A673 (cell line): ENCODE results near the gene CTSH.

Source experiments
- CTCF ChIP-seq: fragments of 300-800, 200-600 bp; sonication (generic); conservative IDR thresholded peaks from 2 replicates; pipeline ENCODE4 v1.5.1; 2017; ENCODE audit warnings: low read depth, mild to moderate bottlenecking, antibody characterized with exemption, low read length, moderate library complexity, mixed read lengths
- EZH2 ChIP-seq: fragments of 200-600 bp; sonication (generic); IDR thresholded peaks from 2 replicates; pipeline ENCODE4 v1.6.1; 2017; ENCODE audit warnings: borderline replicate concordance, low read depth, mild to moderate bottlenecking, mixed read lengths, antibody characterized with exemption, low read length; ENCODE audit not compliant: poor library complexity, severe bottlenecking

- TF ChIP-seq CTCF (no peak), EZH2 (no peak)
Observed at GRCh38 chr15:78993257-78993930, 48.5 kb upstream of the CTSH start.
